H9 (cell line): ENCODE results near the gene DNAJA4. TPM values are rescaled to one million over a fixed set of nuclear protein-coding genes. Genes with fewer than 3 reads are reported as not detected.

Experiments used
- DNase-seq: peaks from one replicate; pipeline ENCODE4 v3.0.0-alpha.2; 2017
- H2AFZ ChIP-seq: one replicate; pipeline ENCODE4 v1.6.1; 2013; ENCODE audit warnings: mild to moderate bottlenecking, low read length, control low read depth, moderate library complexity
- H2AK5ac ChIP-seq: 2 replicates; pipeline ENCODE4 v1.6.1; 2013; ENCODE audit warnings: low read length, control low read depth, mixed read lengths; ENCODE audit not compliant: insufficient read length
- H2BK120ac ChIP-seq: one replicate; pipeline ENCODE4 v1.6.1; 2013; ENCODE audit warnings: low read depth, mild to moderate bottlenecking, low read length, control low read depth, inconsistent platforms; ENCODE audit not compliant: poor library complexity, severe bottlenecking
- H2BK12ac ChIP-seq: 2 replicates; pipeline ENCODE4 v1.6.1; 2013; ENCODE audit warnings: low read length, control low read depth, mixed read lengths, low read depth; ENCODE audit not compliant: insufficient read length
- H2BK15ac ChIP-seq: 2 replicates; pipeline ENCODE4 v1.6.1; 2013; ENCODE audit warnings: low read depth, low read length, control low read depth
- H2BK20ac ChIP-seq: one replicate; pipeline ENCODE4 v1.6.1; 2013; ENCODE audit warnings: low read depth, mild to moderate bottlenecking, low read length, control low read depth, inconsistent platforms; ENCODE audit not compliant: poor library complexity, severe bottlenecking
- H2BK5ac ChIP-seq: 2 replicates; pipeline ENCODE4 v1.6.1; 2013; ENCODE audit warnings: low read length, control low read depth, mixed read lengths; ENCODE audit not compliant: insufficient read length
- H3K14ac ChIP-seq: 2 replicates; pipeline ENCODE4 v1.6.1; 2013; ENCODE audit warnings: low read length, control low read depth; ENCODE audit not compliant: insufficient read depth
- H3K18ac ChIP-seq: 2 replicates; pipeline ENCODE4 v1.6.1; 2013; ENCODE audit warnings: low read depth, mild to moderate bottlenecking, mixed read lengths, low read length, control low read depth; ENCODE audit not compliant: insufficient read length
- H3K23ac ChIP-seq: 2 replicates; pipeline ENCODE4 v1.6.1; 2013; ENCODE audit warnings: low read length, control low read depth, mixed read lengths, low read depth; ENCODE audit not compliant: insufficient read length
- H3K23me2 ChIP-seq: 2 replicates; pipeline ENCODE4 v1.6.1; 2013; ENCODE audit warnings: low read depth, mild to moderate bottlenecking, mixed read lengths, low read length, control low read depth; ENCODE audit not compliant: insufficient read length, poor library complexity, severe bottlenecking
- H3K27ac ChIP-seq: 2 replicates; pipeline ENCODE4 v1.5.1; 2013; ENCODE audit warnings: low read length, control low read depth, mixed read lengths, low read depth; ENCODE audit not compliant: insufficient read length
- H3K27me3 ChIP-seq: 2 replicates; pipeline ENCODE4 v1.6.1; 2013; ENCODE audit warnings: low read length, control low read depth, inconsistent platforms; ENCODE audit not compliant: insufficient read depth
- H3K4ac ChIP-seq: 2 replicates; pipeline ENCODE4 v1.6.1; 2013; ENCODE audit warnings: low read depth, mild to moderate bottlenecking, control low read depth, inconsistent platforms, low read length, moderate library complexity
- H3K4me1 ChIP-seq: 2 replicates; pipeline ENCODE4 v1.6.1; 2013; ENCODE audit warnings: low read length, control low read depth, inconsistent platforms; ENCODE audit not compliant: insufficient read depth
- H3K4me2 ChIP-seq: 2 replicates; pipeline ENCODE4 v1.6.1; 2013; ENCODE audit warnings: low read length, control low read depth, mixed read lengths; ENCODE audit not compliant: insufficient read length, insufficient read depth
- H3K56ac ChIP-seq: 2 replicates; pipeline ENCODE4 v1.6.1; 2013; ENCODE audit warnings: low read depth, mild to moderate bottlenecking, mixed read lengths, low read length, control low read depth; ENCODE audit not compliant: insufficient read length
- H3K79me1 ChIP-seq: 2 replicates; pipeline ENCODE4 v1.6.1; 2013; ENCODE audit warnings: low read depth, mild to moderate bottlenecking, moderate library complexity, low read length, control low read depth, inconsistent platforms; ENCODE audit not compliant: insufficient read depth, poor library complexity, severe bottlenecking
- H3K79me2 ChIP-seq: 2 replicates; pipeline ENCODE4 v1.6.1; 2013; ENCODE audit warnings: low read length, control low read depth, inconsistent platforms; ENCODE audit not compliant: insufficient read depth
- H3K9ac ChIP-seq: 2 replicates; pipeline ENCODE4 v1.6.1; 2013; ENCODE audit warnings: low read length, control low read depth, mixed read lengths; ENCODE audit not compliant: insufficient read length; ENCODE audit errors: extremely low read depth
- H3K9me3 ChIP-seq: one replicate; pipeline ENCODE4 v1.6.1; 2013; ENCODE audit warnings: low read depth, low read length, inconsistent platforms; ENCODE audit not compliant: control insufficient read depth
- H3T11ph ChIP-seq: one replicate; pipeline ENCODE4 v1.6.1; 2013; ENCODE audit warnings: mild to moderate bottlenecking, low read length, control low read depth, inconsistent platforms
- H4K20me1 ChIP-seq: one replicate; pipeline ENCODE4 v1.6.1; 2013; ENCODE audit not compliant: control insufficient read depth, insufficient read length, insufficient read depth
- H4K5ac ChIP-seq: 2 replicates; pipeline ENCODE4 v1.6.1; 2013; ENCODE audit warnings: low read depth, mild to moderate bottlenecking, mixed read lengths, low read length, control low read depth; ENCODE audit not compliant: insufficient read length
- H4K8ac ChIP-seq: replicated peaks from 2 replicates; pipeline ENCODE4 v1.6.1; 2013; ENCODE audit warnings: low read length, control low read depth, mixed read lengths, low read depth; ENCODE audit not compliant: insufficient read length
- H4K91ac ChIP-seq: 2 replicates; pipeline ENCODE4 v1.6.1; 2013; ENCODE audit warnings: low read depth, mild to moderate bottlenecking, moderate library complexity, mixed read lengths, low read length, control low read depth; ENCODE audit not compliant: insufficient read length
- H3K27ac Mint-ChIP-seq, 3 experiments: 2 replicates in 2 of 3; 3 replicates in 1 of 3; pipeline ENCODE4 v1.8.0; 2020 to 2021; ENCODE audit warnings: mixed read lengths in 3 of 3, mild to moderate bottlenecking in 1 of 3, moderate library complexity in 1 of 3
- H3K27me3 Mint-ChIP-seq: 2 replicates; pipeline ENCODE4 v1.8.0; 2021; ENCODE audit warnings: low read depth, mild to moderate bottlenecking, moderate library complexity, mixed read lengths
- H3K36me3 Mint-ChIP-seq, 3 experiments: 2 replicates in 2 of 3; 3 replicates in 1 of 3; pipeline ENCODE4 v1.8.0; 2020 to 2021; ENCODE audit warnings: low read depth in 3 of 3, mixed read lengths in 3 of 3; ENCODE audit not compliant: insufficient read depth in 1 of 3
- H3K4me1 Mint-ChIP-seq, 2 experiments: 2 replicates each; pipeline ENCODE4 v1.8.0; 2020; ENCODE audit warnings: mixed read lengths in 2 of 2
- H3K4me3 Mint-ChIP-seq, 2 experiments: 2 replicates in 1 of 2; 3 replicates in 1 of 2; pipeline ENCODE4 v1.8.0; 2020 to 2021; ENCODE audit warnings: mild to moderate bottlenecking in 2 of 2, mixed read lengths in 2 of 2, moderate library complexity in 1 of 2
- H3K9me3 Mint-ChIP-seq, 2 experiments: 2 replicates in 1 of 2; 3 replicates in 1 of 2; pipeline ENCODE4 v1.8.0; 2020; ENCODE audit warnings: mild to moderate bottlenecking in 2 of 2, mixed read lengths in 2 of 2, moderate library complexity in 1 of 2
- CTCF ChIP-seq: fragments of 200-600 bp; sonication (generic); conservative IDR thresholded peaks from 3 replicates; pipeline ENCODE4 v1.8.0; 2021; ENCODE audit warnings: antibody characterized with exemption, mild to moderate bottlenecking
- WGBS: extraction: QIAGEN DNeasy Blood & Tissue Kit; methylation state at CpG from one replicate; pipeline ENCODE4 v1.1.7; 2013; ENCODE audit warnings: missing lambda C conversion rate, low lambda C conversion rate, mixed read lengths; ENCODE audit not compliant: insufficient read length; ENCODE audit errors: extremely low coverage; 5-methylcytosine and 5-hydroxymethylcytosine counted together
- total RNA-seq: library from RNA; stranded (reverse); gene quantifications from 2 replicates; pipeline ENCODE4 v1.2.1, GENCODE V29; 2021

Gene DNAJA4
- total RNA-seq, 1 experiment from 2014 or later, result 0.13 TPM

DNA sequence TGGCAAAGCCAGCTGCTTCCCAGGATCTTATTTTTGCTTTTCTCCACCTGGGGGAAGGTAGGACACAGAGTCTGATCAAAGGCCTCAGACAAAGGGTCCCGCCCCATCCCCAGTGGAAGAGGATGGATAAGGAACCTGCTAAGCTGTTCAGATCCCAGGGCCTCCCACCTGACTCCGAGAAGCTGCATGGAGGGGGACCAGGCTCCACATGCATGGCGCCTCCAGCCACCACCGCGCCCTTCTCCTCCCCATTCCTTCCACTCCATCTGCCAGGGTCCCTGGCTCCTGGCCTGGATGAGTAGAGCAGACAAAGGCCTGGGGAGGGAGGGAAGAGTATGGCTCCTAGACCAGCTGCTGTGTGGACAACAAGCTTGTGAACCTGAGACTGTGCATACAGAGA is 55.8 kb downstream of the DNAJA4 start:
- H3K27ac ChIP-seq, result no peak overlapping the region

More for the DNA sequence above, 55.8 kb downstream of the DNAJA4 start:
- Mint-ChIP-seq H3K27me3 (peaks cover 2% of the 10 kb centered on the region), H3K4me3 (no peak overlapping the region; a peak in 1 of 5 replicates), H3K9me3 (no peaks in the 10 kb centered on the region; a peak in 1 of 5 replicates), H3K27ac (no peak overlapping the region), H3K4me1 (peaks cover 42 to 61% of the 10 kb centered on the region in 2 experiments), H3K36me3 (no peaks in the 10 kb centered on the region)
- Histone ChIP-seq H3K4me2 (no peak overlapping the region), H3K4me1 (peaks cover 11% of the 10 kb centered on the region; the same call in 1 of the 2 replicates), H3K23ac (no peak overlapping the region), H2BK12ac (no peak overlapping the region), H2AK5ac (no peak overlapping the region), H4K5ac (no peak overlapping the region), H2BK5ac (no peak overlapping the region), H2BK15ac (no peak overlapping the region), H3K27me3 (no peaks in the 10 kb centered on the region), H3K79me2 (no peaks in the 10 kb centered on the region), H2BK20ac (no peak overlapping the region), H3K9ac (no peak overlapping the region), H2BK120ac (no peak overlapping the region), H3K9me3 (no peaks in the 10 kb centered on the region), H3T11ph (no peak overlapping the region), H3K23me2 (no peaks in the 10 kb centered on the region), H4K20me1 (no peaks in the 10 kb centered on the region), H4K8ac (no peak overlapping the region), H2AFZ (no peak overlapping the region), H3K14ac (no peak overlapping the region), H3K56ac (no peak overlapping the region), H3K18ac (no peak overlapping the region), H3K79me1 (no peaks in the 10 kb centered on the region), H4K91ac (no peak overlapping the region), H3K4ac (no peak overlapping the region)
- no peak for DNase-seq
- TF ChIP-seq CTCF, result no peak
- no CpG with 5 or more reads among the region's 5 CpGs for WGBS
